SK-N-SH (cell line): ENCODE data around the gene COL9A3. TPM values are rescaled to one million over a fixed set of nuclear protein-coding genes. Genes with fewer than 3 reads are reported as not detected.
A peak's percentile ranks its signal among the peaks of the same experiment; 100 is the strongest.

ENCODE experiments used
- CTCF ChIA-PET: fragments of 300-600, 350-600 bp; formaldehyde crosslinking; extraction: SDS; loops from one replicate; lab custom pipeline; 2021; lab: Yijun Ruan, JAX
- POLR2A ChIA-PET: fragments of 350-600 bp; sonication (Branson Sonifier 250); formaldehyde crosslinking; extraction: SDS; loops from one replicate; lab custom pipeline; 2020; ENCODE audit warnings: antibody characterized with exemption, inconsistent platforms; lab: Yijun Ruan, JAX
- DNase-seq: peaks from one replicate; pipeline ENCODE4 v3.0.0; 2012
- H2AFZ ChIP-seq: fragments of 200-600 bp; sonication (generic); 2 replicates; pipeline ENCODE4 v1.8.1; 2016; ENCODE audit warnings: antibody characterized with exemption, mild to moderate bottlenecking, low read depth
- H3F3A ChIP-seq: fragments of 200-600 bp; sonication (generic); replicated peaks from 2 replicates; pipeline ENCODE3; 2016; ENCODE audit warnings: antibody characterized with exemption, mild to moderate bottlenecking; ENCODE audit not compliant: insufficient read depth
- H3K27ac ChIP-seq, 2 experiments: fragments of 200-500 bp in 1 of 2; fragments of 200-600 bp in 1 of 2; sonication (Bioruptor generic) in 1 of 2; sonication (generic), shearing (Covaris generic) in 1 of 2; 2 replicates each; pipeline versions ENCODE4 v1.5.1 to v1.6.1; 2014 to 2016; ENCODE audit warnings: low read depth in 2 of 2, inconsistent platforms in 1 of 2, low read length in 1 of 2, mild to moderate bottlenecking in 1 of 2, mixed read lengths in 1 of 2
- H3K27me3 ChIP-seq: fragments of 200-600 bp; sonication (generic), shearing (Covaris generic); 2 replicates; pipeline ENCODE4 v1.6.1; 2016; ENCODE audit warnings: mixed run types; ENCODE audit not compliant: insufficient read depth
- H3K36me3 ChIP-seq, 2 experiments: fragments of 200-500 bp in 1 of 2; fragments of 200-600 bp in 1 of 2; sonication (Bioruptor generic) in 1 of 2; sonication (generic) in 1 of 2; replicated peaks in 1 of 2; 2 replicates each; pipeline versions ENCODE3 to v1.5.1; 2014 to 2016; ENCODE audit warnings: low read length in 1 of 2, mild to moderate bottlenecking in 1 of 2; ENCODE audit not compliant: insufficient read depth in 2 of 2, control insufficient read depth in 1 of 2
- H3K4me1 ChIP-seq, 2 experiments: fragments of 200-500 bp in 1 of 2; fragments of 200-600 bp in 1 of 2; sonication (Bioruptor generic) in 1 of 2; sonication (generic), shearing (Covaris generic) in 1 of 2; 2 replicates each; pipeline versions ENCODE4 v1.5.1 to v1.6.1; 2014 to 2016; ENCODE audit warnings: low read depth in 1 of 2, low read length in 1 of 2, mixed run types in 1 of 2; ENCODE audit not compliant: insufficient read depth in 2 of 2, control insufficient read depth in 1 of 2
- H3K4me2 ChIP-seq: fragments of 200-600 bp; sonication (generic), shearing (Covaris generic); 2 replicates; pipeline ENCODE4 v1.6.1; 2017; ENCODE audit warnings: mixed run types
- H3K4me3 ChIP-seq, 2 experiments: fragments of 200-500 bp in 1 of 2; fragments of 200-600 bp in 1 of 2; sonication (Bioruptor generic) in 1 of 2; sonication (generic), shearing (Covaris generic) in 1 of 2; 2 replicates each; pipeline versions ENCODE4 v1.5.1 to v1.8.1; 2014 to 2016; ENCODE audit warnings: low read depth in 2 of 2, inconsistent platforms in 1 of 2, low read length in 1 of 2, mild to moderate bottlenecking in 1 of 2, mixed read lengths in 1 of 2, moderate library complexity in 1 of 2
- H3K79me2 ChIP-seq: fragments of 200-600 bp; sonication (generic); 2 replicates; pipeline ENCODE4 v1.8.1; 2017; ENCODE audit warnings: mild to moderate bottlenecking; ENCODE audit not compliant: insufficient read depth
- H3K9ac ChIP-seq: fragments of 200-600 bp; sonication (generic); 2 replicates; pipeline ENCODE4 v1.6.1; 2017; ENCODE audit warnings: mixed run types
- H3K9me2 ChIP-seq: fragments of 200-600 bp; sonication (generic); 2 replicates; pipeline ENCODE4 v1.6.1; 2017; ENCODE audit warnings: mixed run types
- H3K9me3 ChIP-seq: fragments of 200-600 bp; sonication (generic); 2 replicates; pipeline ENCODE4 v1.6.1; 2017; ENCODE audit warnings: mixed run types, mild to moderate bottlenecking, moderate library complexity
- H4K20me1 ChIP-seq: fragments of 200-600 bp; sonication (generic); 2 replicates; pipeline ENCODE4 v1.6.1; 2017; ENCODE audit warnings: mild to moderate bottlenecking, mixed run types; ENCODE audit not compliant: insufficient read depth
- CHD2 ChIP-seq: fragments of 150-350 bp; IDR thresholded peaks from 2 replicates; pipeline ENCODE4 v1.6.1; 2018; ENCODE audit warnings: low read length; ENCODE audit not compliant: partially characterized antibody
- ELF1 ChIP-seq: IDR thresholded peaks from 2 replicates; pipeline ENCODE4 v1.4.0; 2012
- EP300 ChIP-seq, 2 experiments: IDR thresholded peaks; 2 replicates each; pipeline versions ENCODE4 v1.4.0 to v1.6.1; 2012; ENCODE audit warnings: borderline replicate concordance in 1 of 2, low read depth in 1 of 2, low read length in 1 of 2
- EZH2phosphoT487 ChIP-seq: fragments of 200-600 bp; sonication (generic); IDR thresholded peaks from 2 replicates; pipeline ENCODE4 v1.6.1; 2017; ENCODE audit warnings: low read depth, mixed run types, mild to moderate bottlenecking, antibody characterized with exemption, moderate library complexity, borderline replicate concordance
- FOSL2 ChIP-seq: IDR thresholded peaks from 2 replicates; pipeline ENCODE4 v1.4.0; 2012; ENCODE audit warnings: low read depth, mild to moderate bottlenecking, moderate library complexity, borderline replicate concordance
- FOXJ3 ChIP-seq: sonication (generic); formaldehyde crosslinking; IDR thresholded peaks from 2 replicates; pipeline ENCODE4 v1.5.1; 2020; ENCODE audit warnings: mild to moderate bottlenecking, missing genetic modification reagents
- FOXM1 ChIP-seq: IDR thresholded peaks from 2 replicates; pipeline ENCODE4 v1.4.0; 2012; ENCODE audit warnings: low read depth, mild to moderate bottlenecking
- GABPA ChIP-seq: IDR thresholded peaks from 2 replicates; pipeline ENCODE4 v1.4.0; 2012; ENCODE audit warnings: low read depth, mild to moderate bottlenecking
- GATA2 ChIP-seq: sonication (generic); formaldehyde crosslinking; IDR thresholded peaks from 2 replicates; pipeline ENCODE4 v1.5.0; 2020; ENCODE audit warnings: mild to moderate bottlenecking, missing genetic modification reagents
- JUND ChIP-seq: IDR thresholded peaks from 2 replicates; pipeline ENCODE4 v1.4.0; 2012
- MXI1 ChIP-seq: IDR thresholded peaks from 2 replicates; pipeline ENCODE4 v1.6.1; 2012; ENCODE audit warnings: mild to moderate bottlenecking, low read depth, low read length, improper control_type of control experiment
- NFIC ChIP-seq: IDR thresholded peaks from 2 replicates; pipeline ENCODE4 v1.4.0; 2012; ENCODE audit warnings: borderline replicate concordance
- POLR2AphosphoS5 ChIP-seq: IDR thresholded peaks from 2 replicates; pipeline ENCODE4 v1.6.1; 2012; ENCODE audit warnings: low read depth, low read length
- RAD21 ChIP-seq: IDR thresholded peaks from 2 replicates; pipeline ENCODE4 v1.6.1; 2012; ENCODE audit warnings: mild to moderate bottlenecking, low read length
- RCOR1 ChIP-seq: fragments of 150-350 bp; IDR thresholded peaks from 2 replicates; pipeline ENCODE4 v1.6.1; 2017; ENCODE audit warnings: antibody characterized with exemption, low read length
- RFX5 ChIP-seq: IDR thresholded peaks from 2 replicates; pipeline ENCODE4 v1.6.1; 2012; ENCODE audit warnings: mild to moderate bottlenecking, improper control_type of control experiment, low read length
- RXRA ChIP-seq: IDR thresholded peaks from 2 replicates; pipeline ENCODE4 v1.4.0; 2012; ENCODE audit warnings: low read depth, mild to moderate bottlenecking, borderline replicate concordance
- SIN3A ChIP-seq: IDR thresholded peaks from 2 replicates; pipeline ENCODE4 v1.6.1; 2012; ENCODE audit warnings: low read depth, mild to moderate bottlenecking, low read length, moderate library complexity, borderline replicate concordance
- SMC3 ChIP-seq: IDR thresholded peaks from 2 replicates; pipeline ENCODE4 v1.6.1; 2012; ENCODE audit warnings: low read depth, low read length, improper control_type of control experiment
- TAF1 ChIP-seq: IDR thresholded peaks from 2 replicates; pipeline ENCODE4 v1.6.1; 2012; ENCODE audit warnings: low read depth, mild to moderate bottlenecking, low read length, moderate library complexity, borderline replicate concordance
- YY1 ChIP-seq: IDR thresholded peaks from 2 replicates; pipeline ENCODE4 v1.4.0; 2012; ENCODE audit warnings: low read depth, mild to moderate bottlenecking
- WGBS: methylation state at CpG from one replicate; pipeline ENCODE4 v1.1.6; 2017; ENCODE audit warnings: low lambda C conversion rate; 5-methylcytosine and 5-hydroxymethylcytosine counted together
- polyA plus RNA-seq, 3 experiments: library from polyadenylated mRNA; depleted of rRNA; stranded (reverse); fragments of >200 nt; gene quantifications; 2 replicates each; pipeline ENCODE4 v1.2.3, GENCODE V29; 2012
- TF ChIP-seq, protein P1 (sequence below): fragments of 150-350 bp; IDR thresholded peaks from 2 replicates; pipeline ENCODE4 v1.6.1; 2016; ENCODE audit warnings: mild to moderate bottlenecking, low read depth, low read length
- TF ChIP-seq, protein P2 (sequence below): IDR thresholded peaks from 2 replicates; pipeline ENCODE4 v1.4.0; 2012; ENCODE audit warnings: low read depth, borderline replicate concordance
- TF ChIP-seq, protein P3 (sequence below): fragments of 200-600 bp; sonication (generic); IDR thresholded peaks from 2 replicates; pipeline ENCODE4 v1.6.1; 2017; ENCODE audit warnings: antibody characterized with exemption, mild to moderate bottlenecking, moderate library complexity
- TF ChIP-seq, protein P4 (sequence below): IDR thresholded peaks from 2 replicates; pipeline ENCODE4; 2012

COL9A3 gene
- polyA plus RNA-seq, 1 of the 3 experiments (the other 2 are of a cell fraction): 2.5 TPM

DNA sequence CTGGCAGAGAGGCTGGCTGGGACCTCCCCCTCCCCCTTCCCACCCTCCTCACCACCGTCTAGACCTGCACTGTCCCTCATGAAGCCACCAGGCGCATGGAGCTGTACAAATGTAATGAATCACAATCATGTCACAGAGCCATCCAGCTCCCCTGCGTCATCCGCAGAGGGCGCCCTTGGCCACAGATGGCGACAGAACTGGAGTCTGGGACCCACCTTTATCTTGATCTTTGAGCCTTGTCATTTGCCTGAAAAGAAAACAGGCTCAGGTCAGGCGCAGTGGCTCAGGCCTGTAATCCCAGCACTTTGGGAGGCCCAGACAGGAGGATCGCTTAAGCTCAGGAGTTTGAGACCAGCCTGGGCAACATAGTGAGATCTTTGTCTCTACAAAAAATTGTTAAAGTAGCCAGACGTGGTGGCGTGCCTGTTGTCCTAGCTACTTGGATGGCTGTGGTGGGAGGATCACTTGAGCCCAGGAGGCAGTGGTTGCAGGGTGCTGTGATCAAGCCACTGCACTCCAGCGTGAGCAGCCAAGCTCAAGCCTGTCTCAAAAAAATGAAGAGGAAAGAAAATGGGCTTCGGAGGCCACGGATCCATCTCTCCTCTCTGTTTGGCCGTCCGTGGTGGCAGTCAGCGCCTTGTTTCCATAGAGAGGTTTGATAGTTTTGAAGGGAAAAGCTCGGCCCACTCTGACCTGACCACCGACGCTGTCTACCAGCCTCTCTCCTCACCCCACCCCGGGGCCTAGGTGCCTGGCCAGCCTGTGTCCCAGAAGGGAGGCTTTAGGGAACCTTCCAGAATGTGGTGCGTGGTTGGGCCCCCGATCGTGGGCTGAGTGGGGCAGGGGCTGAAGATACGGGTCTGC, 6.2 kb downstream of the COL9A3 start:
- no peaks in the 10 kb centered on the region for H3K9me2 ChIP-seq
- H3K79me2 ChIP-seq: no peaks in the 10 kb centered on the region
- peaks cover 19 to 58% of the 10 kb centered on the region in 2 experiments; a peak in 3 of 4 replicates for H3K4me1 ChIP-seq
- H3K9me3 ChIP-seq: no peaks in the 10 kb centered on the region
- no peak overlapping the region for H3K4me2 ChIP-seq
- H3K4me3 ChIP-seq: no peak overlapping the region
- peaks cover 8% of the 10 kb centered on the region for H3F3A ChIP-seq
- ChIA-PET POLR2A (interaction anchor here (1.0 to 1.2 kb wide), 2 partner anchors 29 to 52 kb away, joined by 3 read pairs; no protein-coding TSS in a partner anchor), CTCF (interaction anchor here (0.6 to 2.6 kb wide), 43 partner anchors 9 to 413 kb away, joined by 3 to 40 read pairs (median 4); partner anchors contain the start of genes BHLHE23, DIDO1, MRGBP and TCFL5)
- 72% methylated on average over 24 of the region's 24 CpGs for WGBS
- H3K36me3 ChIP-seq: no peaks in the 10 kb centered on the region
- H4K20me1 ChIP-seq: no peaks in the 10 kb centered on the region
- peak; percentile 89 for DNase-seq
- H3K27ac ChIP-seq: peak overlapping the region in 1 of 2 experiments; percentile 56; a peak in 1 of 4 replicates
- TF ChIP-seq YY1: no peak
- TF ChIP-seq, protein P1, sequence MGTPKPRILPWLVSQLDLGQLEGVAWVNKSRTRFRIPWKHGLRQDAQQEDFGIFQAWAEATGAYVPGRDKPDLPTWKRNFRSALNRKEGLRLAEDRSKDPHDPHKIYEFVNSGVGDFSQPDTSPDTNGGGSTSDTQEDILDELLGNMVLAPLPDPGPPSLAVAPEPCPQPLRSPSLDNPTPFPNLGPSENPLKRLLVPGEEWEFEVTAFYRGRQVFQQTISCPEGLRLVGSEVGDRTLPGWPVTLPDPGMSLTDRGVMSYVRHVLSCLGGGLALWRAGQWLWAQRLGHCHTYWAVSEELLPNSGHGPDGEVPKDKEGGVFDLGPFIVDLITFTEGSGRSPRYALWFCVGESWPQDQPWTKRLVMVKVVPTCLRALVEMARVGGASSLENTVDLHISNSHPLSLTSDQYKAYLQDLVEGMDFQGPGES: no peak
- TF ChIP-seq FOXM1: no peak
- TF ChIP-seq, protein P2, sequence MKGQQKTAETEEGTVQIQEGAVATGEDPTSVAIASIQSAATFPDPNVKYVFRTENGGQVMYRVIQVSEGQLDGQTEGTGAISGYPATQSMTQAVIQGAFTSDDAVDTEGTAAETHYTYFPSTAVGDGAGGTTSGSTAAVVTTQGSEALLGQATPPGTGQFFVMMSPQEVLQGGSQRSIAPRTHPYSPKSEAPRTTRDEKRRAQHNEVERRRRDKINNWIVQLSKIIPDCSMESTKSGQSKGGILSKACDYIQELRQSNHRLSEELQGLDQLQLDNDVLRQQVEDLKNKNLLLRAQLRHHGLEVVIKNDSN: no peak
- peak; percentile 88 for TF ChIP-seq RAD21
- no peak for TF ChIP-seq TAF1
- TF ChIP-seq GABPA: no peak
- no peak for TF ChIP-seq SIN3A
- TF ChIP-seq, protein P3, sequence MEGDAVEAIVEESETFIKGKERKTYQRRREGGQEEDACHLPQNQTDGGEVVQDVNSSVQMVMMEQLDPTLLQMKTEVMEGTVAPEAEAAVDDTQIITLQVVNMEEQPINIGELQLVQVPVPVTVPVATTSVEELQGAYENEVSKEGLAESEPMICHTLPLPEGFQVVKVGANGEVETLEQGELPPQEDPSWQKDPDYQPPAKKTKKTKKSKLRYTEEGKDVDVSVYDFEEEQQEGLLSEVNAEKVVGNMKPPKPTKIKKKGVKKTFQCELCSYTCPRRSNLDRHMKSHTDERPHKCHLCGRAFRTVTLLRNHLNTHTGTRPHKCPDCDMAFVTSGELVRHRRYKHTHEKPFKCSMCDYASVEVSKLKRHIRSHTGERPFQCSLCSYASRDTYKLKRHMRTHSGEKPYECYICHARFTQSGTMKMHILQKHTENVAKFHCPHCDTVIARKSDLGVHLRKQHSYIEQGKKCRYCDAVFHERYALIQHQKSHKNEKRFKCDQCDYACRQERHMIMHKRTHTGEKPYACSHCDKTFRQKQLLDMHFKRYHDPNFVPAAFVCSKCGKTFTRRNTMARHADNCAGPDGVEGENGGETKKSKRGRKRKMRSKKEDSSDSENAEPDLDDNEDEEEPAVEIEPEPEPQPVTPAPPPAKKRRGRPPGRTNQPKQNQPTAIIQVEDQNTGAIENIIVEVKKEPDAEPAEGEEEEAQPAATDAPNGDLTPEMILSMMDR: peak; percentile 61
- TF ChIP-seq EP300 (IDR thresholded peaks at IDR 0.05; ENCODE audit: borderline replicate concordance in 1 of 2, low read depth in 1 of 2, low read length in 1 of 2): 0 out of 4 replicates have a peak, but pooled peaks of 1 of the 2 experiments have one; percentile 35
- peak; percentile 80 for TF ChIP-seq MXI1
- no peak for TF ChIP-seq JUND
- no peak for TF ChIP-seq RXRA
- peak; percentile 91 for TF ChIP-seq GATA2 (CRISPR knock-in tag)
- 0 out of 2 replicates have a peak, but pooled peaks have one; percentile 65 for TF ChIP-seq FOXJ3 (CRISPR knock-in tag)
- TF ChIP-seq ELF1: no peak
- peak; percentile 68; the same call in 1 of the 2 replicates for TF ChIP-seq SMC3
- TF ChIP-seq CHD2: peak; percentile 58
- no peak; the same call in 1 of the 2 replicates for TF ChIP-seq FOSL2
- TF ChIP-seq, protein P4, sequence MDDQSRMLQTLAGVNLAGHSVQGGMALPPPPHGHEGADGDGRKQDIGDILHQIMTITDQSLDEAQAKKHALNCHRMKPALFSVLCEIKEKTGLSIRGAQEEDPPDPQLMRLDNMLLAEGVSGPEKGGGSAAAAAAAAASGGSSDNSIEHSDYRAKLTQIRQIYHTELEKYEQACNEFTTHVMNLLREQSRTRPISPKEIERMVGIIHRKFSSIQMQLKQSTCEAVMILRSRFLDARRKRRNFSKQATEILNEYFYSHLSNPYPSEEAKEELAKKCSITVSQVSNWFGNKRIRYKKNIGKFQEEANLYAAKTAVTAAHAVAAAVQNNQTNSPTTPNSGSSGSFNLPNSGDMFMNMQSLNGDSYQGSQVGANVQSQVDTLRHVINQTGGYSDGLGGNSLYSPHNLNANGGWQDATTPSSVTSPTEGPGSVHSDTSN: peak; percentile 75
- TF ChIP-seq RFX5: no peak
- TF ChIP-seq EZH2phosphoT487: no peak
- TF ChIP-seq RCOR1: 0 out of 2 replicates have a peak, but pooled peaks have one; percentile 53
- TF ChIP-seq POLR2AphosphoS5: no peak
- TF ChIP-seq NFIC: no peak
- H3K27me3 ChIP-seq: no peaks in the 10 kb centered on the region
- H3K9ac ChIP-seq: no peak overlapping the region
- no peak overlapping the region for H2AFZ ChIP-seq
